ENCODE measurements around the gene SIX2.

The SIX2 gene

GRCh38 chr2:45020439-45020838, 11.2 kb upstream of the SIX2 start:
- DNase-seq (ENCODE audit: low read depth) = no peak

- no peak for DNase-seq (ENCODE audit: low read depth)
Measured at GRCh38 chr2:45018023-45018422, 8.8 kb upstream of the SIX2 start.

- DNase-seq (ENCODE audit: low read depth) = no peak
Measured at GRCh38 chr2:45014831-45015230, 5.6 kb upstream of the SIX2 start.

GRCh38 chr2:45014016-45014702, 4.9 kb upstream of the SIX2 start:
- DNase-seq (ENCODE audit: low read depth) = peak; percentile 7

GRCh38 chr2:45013229-45014015, 4.2 kb upstream of the SIX2 start:
- no peak for DNase-seq (ENCODE audit: low read depth)

GRCh38 chr2:45012733-45013132, 3.5 kb upstream of the SIX2 start:
- DNase-seq (ENCODE audit: low read depth) = no peak

GRCh38 chr2:45011621-45012602, 2.7 kb upstream of the SIX2 start:
- no peak for DNase-seq (ENCODE audit: low read depth)

GRCh38 chr2:45011121-45011520, 1.9 kb upstream of the SIX2 start:
- DNase-seq (ENCODE audit: low read depth) = no peak

GRCh38 chr2:45010702-45011012, 1.4 kb upstream of the SIX2 start:
- DNase-seq (ENCODE audit: low read depth) = no peak

GRCh38 chr2:45009928-45010701, 863 bp upstream of the SIX2 start:
- DNase-seq (ENCODE audit: low read depth) = peak; percentile 6

- DNase-seq (ENCODE audit: low read depth) = no peak
Measured at GRCh38 chr2:45008296-45009129, 739 bp downstream of the SIX2 start.

GRCh38 chr2:45007961-45008295, 1.3 kb downstream of the SIX2 start:
- DNase-seq (ENCODE audit: low read depth) = no peak

- no peak for DNase-seq (ENCODE audit: low read depth)
Measured at GRCh38 chr2:45006942-45007287, 2.3 kb downstream of the SIX2 start.

GRCh38 chr2:45006041-45006941, 3.0 kb downstream of the SIX2 start:
- no peak for DNase-seq (ENCODE audit: low read depth)

GRCh38 chr2:45005261-45006002, 3.8 kb downstream of the SIX2 start:
- DNase-seq (ENCODE audit: low read depth) = no peak

GRCh38 chr2:45004562-45005191, 4.6 kb downstream of the SIX2 start:
- DNase-seq (ENCODE audit: low read depth) = no peak

GRCh38 chr2:45003579-45004551, 5.4 kb downstream of the SIX2 start:
- DNase-seq (ENCODE audit: low read depth) = no peak

GRCh38 chr2:45002686-45003085, 6.6 kb downstream of the SIX2 start:
- DNase-seq (ENCODE audit: low read depth) = no peak
